Measurements from ENCODE around the gene CAGE1. TPM values are rescaled to one million over a fixed set of nuclear protein-coding genes. Genes with fewer than 3 reads are reported as not detected.

Gene CAGE1
- total RNA-seq, 2 donors from 2014 or later = 0.15 to 0.22 TPM

- Histone ChIP-seq H3K27ac (ENCODE audit: low read depth, low read length) (no peak overlapping the region), H3K4me3 (ENCODE audit: low read length) (no peak overlapping the region), H3K4me1 (ENCODE audit: control insufficient read depth, insufficient read depth, low read length) (no peaks in the 10 kb centered on the region), H3K9me3 (ENCODE audit: control insufficient read depth, low read length) (no peaks in the 10 kb centered on the region), H3K9ac (ENCODE audit: extremely low read depth, low read length, poor library complexity, severe bottlenecking) (no peak overlapping the region), H3K36me3 (ENCODE audit: control insufficient read depth, insufficient read depth, low read length) (no peaks in the 10 kb centered on the region), H3K27me3 (ENCODE audit: control insufficient read depth, insufficient read depth, low read length, poor library complexity, severe bottlenecking) (no peaks in the 10 kb centered on the region)
- DNase-seq = no peak
- no peaks in the 10 kb centered on the region for H3K36me3 Mint-ChIP-seq (ENCODE audit: low read depth)
- no peak overlapping the region for H3K4me3 Mint-ChIP-seq
- no peaks in the 10 kb centered on the region for H3K9me3 Mint-ChIP-seq
- H3K27ac Mint-ChIP-seq = no peak overlapping the region
- peaks cover 16% of the 10 kb centered on the region for H3K4me1 Mint-ChIP-seq
- 77 to 100% methylated on average over 1 to 3 of the region's 4 CpGs for WGBS, 2 experiments (ENCODE audit: insufficient coverage in 1 of 2, insufficient read length in 1 of 2)
- no peak for TF ChIP-seq CTCF (conservative IDR thresholded peaks at IDR 0.05)
- H3K27me3 Mint-ChIP-seq (ENCODE audit: insufficient read depth) = no peaks in the 10 kb centered on the region
Measured at GRCh38 chr6:7378740-7379139, 10.8 kb downstream of the CAGE1 start.

GRCh38 chr6:7377961-7378360 lies 11.6 kb downstream of the CAGE1 start:
- no peak overlapping the region for H3K27ac Mint-ChIP-seq
- Histone ChIP-seq H3K9ac (ENCODE audit: extremely low read depth, low read length, poor library complexity, severe bottlenecking) (no peak overlapping the region), H3K9me3 (ENCODE audit: control insufficient read depth, low read length) (no peaks in the 10 kb centered on the region), H3K27me3 (ENCODE audit: control insufficient read depth, insufficient read depth, low read length, poor library complexity, severe bottlenecking) (no peaks in the 10 kb centered on the region), H3K4me1 (ENCODE audit: control insufficient read depth, insufficient read depth, low read length) (no peaks in the 10 kb centered on the region), H3K4me3 (ENCODE audit: low read length) (no peak overlapping the region), H3K27ac (ENCODE audit: low read depth, low read length) (no peak overlapping the region), H3K36me3 (ENCODE audit: control insufficient read depth, insufficient read depth, low read length) (no peaks in the 10 kb centered on the region)
- 80 to 96% methylated on average over 1 of the region's 1 CpG for WGBS, 2 experiments (ENCODE audit: insufficient coverage in 1 of 2, insufficient read length in 1 of 2)
- no peak overlapping the region for H3K4me3 Mint-ChIP-seq
- no peak for DNase-seq
- H3K4me1 Mint-ChIP-seq = peaks cover 18% of the 10 kb centered on the region
- no peaks in the 10 kb centered on the region for H3K9me3 Mint-ChIP-seq
- H3K36me3 Mint-ChIP-seq (ENCODE audit: low read depth) = no peaks in the 10 kb centered on the region
- no peaks in the 10 kb centered on the region for H3K27me3 Mint-ChIP-seq (ENCODE audit: insufficient read depth)
- no peak for TF ChIP-seq CTCF (conservative IDR thresholded peaks at IDR 0.05)

DNA sequence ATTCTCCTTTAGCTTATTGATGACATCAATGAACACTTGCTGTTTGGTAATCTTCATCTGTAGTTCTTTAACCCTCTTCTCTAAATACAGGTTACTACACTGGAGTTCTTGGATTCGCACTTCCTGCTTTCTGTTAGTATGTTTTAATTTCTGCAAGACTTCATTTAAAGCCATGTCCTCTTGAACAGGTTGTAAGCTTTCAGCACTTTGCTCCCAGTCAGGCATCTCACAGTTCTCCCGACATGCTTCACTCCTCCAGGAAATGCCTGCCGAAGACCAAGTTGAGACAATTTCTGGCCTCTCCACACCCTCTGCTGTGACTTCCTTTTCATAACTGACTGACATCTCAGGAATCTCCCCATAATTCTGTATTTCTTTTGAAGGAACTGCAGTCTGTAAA lies 15.8 kb downstream of the CAGE1 start:
- TF ChIP-seq CTCF (conservative IDR thresholded peaks at IDR 0.05) = no peak
- no peak for DNase-seq
- no peaks in the 10 kb centered on the region for H3K4me1 ChIP-seq (ENCODE audit: control insufficient read depth, insufficient read depth, low read length)

More for the DNA sequence above, 15.8 kb downstream of the CAGE1 start:
- Histone ChIP-seq H3K27me3 (ENCODE audit: control insufficient read depth, insufficient read depth, low read length, poor library complexity, severe bottlenecking) (no peaks in the 10 kb centered on the region), H3K4me3 (ENCODE audit: low read length) (no peak overlapping the region), H3K9ac (ENCODE audit: extremely low read depth, low read length, poor library complexity, severe bottlenecking) (no peak overlapping the region), H3K9me3 (ENCODE audit: control insufficient read depth, low read length) (no peaks in the 10 kb centered on the region), H3K27ac (ENCODE audit: low read depth, low read length) (no peak overlapping the region), H3K36me3 (ENCODE audit: control insufficient read depth, insufficient read depth, low read length) (no peaks in the 10 kb centered on the region)
- no peak overlapping the region for H3K4me3 Mint-ChIP-seq
- H3K27me3 Mint-ChIP-seq (ENCODE audit: insufficient read depth) = no peaks in the 10 kb centered on the region
- H3K4me1 Mint-ChIP-seq = peaks cover 18% of the 10 kb centered on the region
- no peaks in the 10 kb centered on the region for H3K9me3 Mint-ChIP-seq
- no peak overlapping the region for H3K27ac Mint-ChIP-seq
- 79 to 90% methylated on average over 2 to 3 of the region's 3 CpGs for WGBS, 2 experiments (ENCODE audit: insufficient coverage in 1 of 2, insufficient read length in 1 of 2)
- H3K36me3 Mint-ChIP-seq (ENCODE audit: low read depth) = no peaks in the 10 kb centered on the region
